BJ (cell line): ENCODE results near the gene CEP131. TPM values are rescaled to one million over a fixed set of nuclear protein-coding genes. Genes with fewer than 3 reads are reported as not detected.

Experiments used
- CTCF ChIA-PET: fragments of 350-600 bp; formaldehyde crosslinking; extraction: SDS; loops from one replicate; lab custom pipeline; 2021; ENCODE audit warnings: antibody characterized with exemption, inconsistent platforms; lab: Yijun Ruan, JAX
- POLR2A ChIA-PET: fragments of 300-600 bp; sonication (Branson Sonifier 250); formaldehyde crosslinking; extraction: SDS; loops from one replicate; lab custom pipeline; 2021; ENCODE audit warnings: antibody characterized with exemption; lab: Charles Lee
- DNase-seq: peaks from one replicate; pipeline ENCODE4 v3.0.0-alpha.2; 2011; ENCODE audit warnings: low read depth
- H3K27me3 ChIP-seq: 2 replicates; pipeline ENCODE4 v1.6.0; 2011; ENCODE audit warnings: low read length; ENCODE audit not compliant: control insufficient read depth, insufficient read depth
- H3K36me3 ChIP-seq: 2 replicates; pipeline ENCODE4 v1.5.1; 2011; ENCODE audit warnings: low read length; ENCODE audit not compliant: control insufficient read depth, insufficient read depth
- H3K4me3 ChIP-seq: 2 replicates; pipeline ENCODE4 v1.5.1; 2011; ENCODE audit warnings: low read depth, mild to moderate bottlenecking, control low read depth, low read length
- CTCF ChIP-seq: IDR thresholded peaks from 2 replicates; pipeline ENCODE4 v1.5.1; 2011; ENCODE audit warnings: low read depth, mild to moderate bottlenecking, control low read depth, inconsistent platforms, low read length, moderate library complexity; ENCODE audit not compliant: insufficient read depth
- polyA minus RNA-seq: library from RNA; depleted of rRNA, polyadenylated mRNA; stranded (reverse); fragments of >200 nt; gene quantifications from 2 replicates; pipeline ENCODE4 v1.2.3, GENCODE V29; 2011; rRNA and poly(A)+ RNA removed
- polyA plus RNA-seq: library from polyadenylated mRNA; depleted of rRNA; stranded (reverse); fragments of >200 nt; gene quantifications from 2 replicates; pipeline ENCODE4 v1.2.3, GENCODE V29; 2011; rRNA removed

Gene CEP131
- polyA plus RNA-seq (3.7 and 4.9 TPM in 2 replicates), polyA minus RNA-seq (3.5 and 5.4 TPM in 2 replicates)

- CTCF ChIA-PET = interaction anchor here (0.8 to 1.1 kb wide), 4 partner anchors 14 to 249 kb away, joined by 3 to 4 read pairs (median 4); no protein-coding TSS in a partner anchor
- no peak for TF ChIP-seq CTCF
- peak; percentile 83 for DNase-seq
- Histone ChIP-seq H3K36me3 (no peaks in the 10 kb centered on the region; the same call in 1 of the 2 replicates), H3K4me3 (peak within 1 kb of the TSS; percentile 81), H3K27me3 (no peaks in the 10 kb centered on the region)
- POLR2A ChIA-PET = interaction anchor here (0.6 kb wide), 1 partner anchor 187 kb away, joined by 7 read pairs; no protein-coding TSS in a partner anchor
These were observed at the start of gene CEP131 for GRCh38 chr17:81222906-81223761. Gene CEP131, minus strand, starts transcription at chr17:81222965. Its CDS starts 2,909 bp downstream, at chr17:81220056.

- peaks cover 28% of the 10 kb centered on the region for H3K36me3 ChIP-seq
- DNase-seq = no peak
- ChIA-PET CTCF (interaction anchor here (1.0 to 1.6 kb wide), 2 partner anchors 11 to 17 kb away, joined by 4 to 7 read pairs; no protein-coding TSS in a partner anchor), POLR2A (no interaction called here)
- H3K27me3 ChIP-seq = no peaks in the 10 kb centered on the region
- no peak overlapping the region for H3K4me3 ChIP-seq
- TF ChIP-seq CTCF = no peak
These were observed 48.5 kb upstream of the CEP131 start for GRCh38 chr17:81271226-81271625.

- POLR2A ChIA-PET = interaction anchor here (0.6 kb wide), 1 partner anchor 238 kb away, joined by 9 read pairs; no protein-coding TSS in a partner anchor
- peaks cover 29% of the 10 kb centered on the region for H3K36me3 ChIP-seq
These were observed 47.5 kb upstream of the CEP131 start for GRCh38 chr17:81270279-81270678.

GRCh38 chr17:81267390-81268067 lies 44.8 kb upstream of the CEP131 start:
- Histone ChIP-seq H3K27me3 (no peaks in the 10 kb centered on the region), H3K36me3 (peaks cover 32% of the 10 kb centered on the region), H3K4me3 (no peak overlapping the region)
- ChIA-PET POLR2A (no interaction called here), CTCF (interaction anchor here (0.8 to 0.9 kb wide), 3 partner anchors 13 to 17 kb away, joined by 3 read pairs; no protein-coding TSS in a partner anchor)
- no peak for DNase-seq
- no peak for TF ChIP-seq CTCF

More at GRCh38 chr17:81270279-81270678, 47.5 kb upstream of the CEP131 start:
- DNase-seq = no peak
- Histone ChIP-seq H3K4me3 (no peak overlapping the region), H3K27me3 (no peaks in the 10 kb centered on the region)
- CTCF ChIA-PET = interaction anchor here (1.6 kb wide), 1 partner anchor 16 kb away, joined by 7 read pairs; no protein-coding TSS in a partner anchor
- TF ChIP-seq CTCF = no peak
